Activated naive CD8-positive, alpha-beta T cell (primary cell): ENCODE measurements around the gene ARFGAP1.

Experiments used
- H3K27ac Mint-ChIP-seq: one replicate; pipeline ENCODE4 v1.8.0; 2021; ENCODE audit warnings: mixed read lengths
- H3K27me3 Mint-ChIP-seq: one replicate; pipeline ENCODE4 v1.8.0; 2021; ENCODE audit warnings: mixed read lengths
- H3K36me3 Mint-ChIP-seq: one replicate; pipeline ENCODE4 v1.8.0; 2021; ENCODE audit warnings: mixed read lengths
- H3K4me1 Mint-ChIP-seq: one replicate; pipeline ENCODE4 v1.8.0; 2021; ENCODE audit warnings: low read depth, mixed read lengths
- H3K4me3 Mint-ChIP-seq: one replicate; pipeline ENCODE4 v1.8.0; 2021; ENCODE audit warnings: mild to moderate bottlenecking, mixed read lengths
- H3K9me3 Mint-ChIP-seq: one replicate; pipeline ENCODE4 v1.8.0; 2021; ENCODE audit warnings: low read depth, mixed read lengths

Gene ARFGAP1

GRCh38 chr20:63315731-63316491 is 43.3 kb downstream of the ARFGAP1 start:
- Mint-ChIP-seq H3K27ac (no peak overlapping the region), H3K27me3 (no peaks in the 10 kb centered on the region), H3K4me1 (no peaks in the 10 kb centered on the region), H3K4me3 (no peak overlapping the region), H3K36me3 (no peaks in the 10 kb centered on the region), H3K9me3 (no peaks in the 10 kb centered on the region)

DNA sequence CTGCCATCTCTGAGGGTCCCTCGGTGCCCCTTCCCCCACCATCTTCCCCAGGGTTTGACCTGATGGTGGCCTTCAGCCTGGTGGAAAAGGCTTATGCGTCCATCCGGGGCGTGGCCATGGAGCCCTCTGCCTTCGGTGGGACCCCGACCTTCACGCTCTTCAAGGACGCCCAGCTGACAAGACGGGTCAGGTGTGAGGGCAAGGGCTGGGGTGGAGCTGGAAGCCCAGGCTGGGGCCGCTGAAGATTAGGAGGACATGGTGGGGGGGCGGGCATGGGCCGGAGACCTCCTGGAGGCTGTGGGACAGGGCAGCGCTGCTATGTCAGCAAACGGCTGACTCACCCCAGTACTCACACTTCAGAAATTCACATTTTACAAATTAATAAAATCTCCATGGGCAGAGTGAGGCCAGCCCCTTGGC is 43.9 kb downstream of the ARFGAP1 start:
- no peaks in the 10 kb centered on the region for H3K36me3 Mint-ChIP-seq

GRCh38 chr20:63317061-63317460 is 44.4 kb downstream of the ARFGAP1 start:
- Mint-ChIP-seq H3K27ac (no peak overlapping the region), H3K27me3 (no peaks in the 10 kb centered on the region), H3K9me3 (no peaks in the 10 kb centered on the region), H3K4me3 (no peak overlapping the region), H3K36me3 (no peaks in the 10 kb centered on the region), H3K4me1 (no peaks in the 10 kb centered on the region)

More for the DNA sequence above, 43.9 kb downstream of the ARFGAP1 start:
- H3K27ac Mint-ChIP-seq, result no peak overlapping the region
- H3K4me3 Mint-ChIP-seq, result no peak overlapping the region
- H3K4me1 Mint-ChIP-seq, result no peaks in the 10 kb centered on the region
- H3K9me3 Mint-ChIP-seq, result no peaks in the 10 kb centered on the region
- no peaks in the 10 kb centered on the region for H3K27me3 Mint-ChIP-seq

- H3K36me3 Mint-ChIP-seq, result no peaks in the 10 kb centered on the region
- H3K27ac Mint-ChIP-seq, result no peak overlapping the region
- no peaks in the 10 kb centered on the region for H3K27me3 Mint-ChIP-seq
- H3K4me1 Mint-ChIP-seq, result no peaks in the 10 kb centered on the region
- no peak overlapping the region for H3K4me3 Mint-ChIP-seq
- no peaks in the 10 kb centered on the region for H3K9me3 Mint-ChIP-seq
These were observed 45.1 kb downstream of the ARFGAP1 start for GRCh38 chr20:63317601-63318291.

- no peak overlapping the region for H3K27ac Mint-ChIP-seq
- H3K4me3 Mint-ChIP-seq, result no peak overlapping the region
- no peaks in the 10 kb centered on the region for H3K9me3 Mint-ChIP-seq
- H3K27me3 Mint-ChIP-seq, result peaks cover 2% of the 10 kb centered on the region
- H3K4me1 Mint-ChIP-seq, result no peaks in the 10 kb centered on the region
- H3K36me3 Mint-ChIP-seq, result no peaks in the 10 kb centered on the region
These were observed 46.0 kb downstream of the ARFGAP1 start for GRCh38 chr20:63318391-63319163.

DNA sequence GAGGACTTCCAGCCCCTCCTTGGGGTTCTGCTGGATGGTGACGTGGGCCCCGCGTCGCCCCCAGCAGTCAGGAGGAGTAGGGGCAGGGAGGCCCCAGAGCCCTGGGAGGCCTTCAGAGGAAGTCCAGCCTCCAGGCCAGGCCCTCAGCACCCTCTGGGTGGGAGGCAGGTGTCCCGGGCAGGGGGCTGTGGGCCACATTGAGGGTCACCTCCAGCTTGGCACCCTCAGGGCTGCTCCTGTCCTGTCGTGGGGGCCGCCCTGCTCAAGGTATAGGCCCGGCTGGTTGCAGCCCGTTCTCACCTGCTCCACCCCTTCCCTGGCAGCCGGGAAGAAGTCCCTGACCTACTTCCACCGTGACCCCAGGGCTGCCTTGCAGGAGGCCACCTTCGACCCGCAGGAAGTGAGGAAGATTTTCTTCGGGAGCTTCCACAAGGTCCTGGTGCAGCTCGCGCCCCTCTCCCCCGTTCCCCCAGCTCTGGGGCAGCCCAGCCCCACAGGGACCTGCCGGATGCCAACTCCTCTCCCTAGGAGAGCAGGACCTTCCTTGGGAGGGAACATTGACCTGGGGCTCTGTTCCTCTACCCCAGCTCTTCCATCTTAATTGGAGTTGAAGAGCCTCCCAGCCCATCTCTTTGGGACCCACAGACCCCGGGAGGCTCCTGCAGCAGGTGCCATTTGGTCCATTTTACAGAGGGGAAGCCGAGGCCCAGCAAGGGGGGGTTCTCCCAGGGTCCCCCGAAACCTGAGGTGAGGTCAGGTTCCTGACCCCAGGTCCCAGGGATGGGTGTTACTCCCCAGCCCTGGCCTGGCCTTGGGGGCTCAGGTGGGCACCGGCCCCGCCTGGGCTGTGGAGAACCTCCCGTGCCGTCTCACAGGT is 46.8 kb downstream of the ARFGAP1 start:
- Mint-ChIP-seq H3K27me3 (peaks cover 2% of the 10 kb centered on the region), H3K4me3 (no peak overlapping the region), H3K4me1 (no peaks in the 10 kb centered on the region), H3K27ac (no peak overlapping the region), H3K36me3 (no peaks in the 10 kb centered on the region), H3K9me3 (no peaks in the 10 kb centered on the region)

GRCh38 chr20:63320041-63320511 is 47.5 kb downstream of the ARFGAP1 start:
- Mint-ChIP-seq H3K27me3 (peaks cover 2% of the 10 kb centered on the region), H3K36me3 (no peaks in the 10 kb centered on the region), H3K4me1 (no peaks in the 10 kb centered on the region), H3K4me3 (no peak overlapping the region), H3K27ac (no peak overlapping the region), H3K9me3 (no peaks in the 10 kb centered on the region)

DNA sequence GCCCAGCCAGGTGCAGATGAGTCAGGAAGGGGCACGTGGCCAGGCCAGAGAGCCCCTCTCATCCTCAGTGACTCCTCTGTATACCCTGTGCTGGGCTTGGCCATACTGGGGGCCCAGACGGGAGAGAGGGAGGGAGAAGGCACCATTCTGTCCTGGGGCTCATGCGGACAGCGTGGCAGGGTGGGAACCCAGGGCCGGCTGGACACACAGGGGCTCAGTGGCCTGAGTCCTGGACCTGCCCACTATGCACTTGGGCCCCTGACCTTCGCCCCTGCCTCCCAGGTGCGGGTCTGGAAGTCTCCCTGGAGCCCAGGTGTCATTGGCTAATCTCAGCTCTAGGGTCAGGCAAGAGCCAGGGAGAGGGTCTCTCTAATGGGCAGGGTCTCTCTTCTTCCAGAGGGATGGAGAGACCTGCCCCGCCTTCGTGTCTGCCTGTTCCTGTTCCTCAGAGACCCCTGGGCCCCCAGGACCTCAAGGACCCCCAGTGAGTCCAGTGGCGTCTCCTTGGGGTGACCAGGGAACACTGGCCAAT is 48.1 kb downstream of the ARFGAP1 start:
- H3K27me3 Mint-ChIP-seq, result peaks cover 2% of the 10 kb centered on the region
- H3K9me3 Mint-ChIP-seq, result no peaks in the 10 kb centered on the region
- H3K4me1 Mint-ChIP-seq, result no peaks in the 10 kb centered on the region
- no peak overlapping the region for H3K4me3 Mint-ChIP-seq
- no peaks in the 10 kb centered on the region for H3K36me3 Mint-ChIP-seq
- H3K27ac Mint-ChIP-seq, result no peak overlapping the region

DNA sequence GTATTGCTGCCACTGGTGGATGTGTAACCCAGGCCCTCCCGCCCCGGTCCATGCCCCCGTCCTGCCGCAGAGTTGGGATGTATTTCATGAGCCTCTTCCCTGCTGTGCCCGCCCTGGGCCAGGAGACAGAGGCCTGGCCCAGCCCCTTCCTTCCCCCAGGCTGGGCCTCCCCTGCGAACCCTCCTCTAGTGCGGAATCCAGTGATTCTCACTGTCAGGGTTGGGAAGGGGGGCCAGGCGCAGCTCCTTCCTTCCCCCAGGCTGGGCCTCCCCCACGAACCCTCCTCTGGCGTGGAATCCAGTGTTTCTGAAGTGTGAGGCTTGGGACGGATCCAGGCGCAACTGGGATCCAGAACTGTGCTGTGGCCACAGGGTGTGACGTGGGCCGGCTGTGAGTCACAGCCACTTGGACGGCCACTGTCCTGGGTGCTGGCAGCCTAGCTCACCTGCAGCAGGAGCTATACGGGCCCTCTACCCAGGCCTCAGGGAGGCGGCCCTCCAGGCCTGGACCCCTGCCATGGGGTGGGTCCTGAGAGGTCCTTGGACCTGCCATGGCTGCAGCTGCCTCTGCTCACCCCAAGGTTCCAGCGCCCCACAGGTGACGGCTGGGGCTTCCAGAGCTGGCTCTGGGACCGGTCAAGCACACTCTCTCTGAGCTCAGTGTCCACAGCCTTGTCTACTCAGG is 48.7 kb downstream of the ARFGAP1 start:
- H3K4me1 Mint-ChIP-seq, result no peaks in the 10 kb centered on the region
- peaks cover 2% of the 10 kb centered on the region for H3K27me3 Mint-ChIP-seq
- H3K36me3 Mint-ChIP-seq, result no peaks in the 10 kb centered on the region
- no peak overlapping the region for H3K4me3 Mint-ChIP-seq
- H3K9me3 Mint-ChIP-seq, result no peaks in the 10 kb centered on the region
- no peak overlapping the region for H3K27ac Mint-ChIP-seq

GRCh38 chr20:63322146-63322932 is 49.7 kb downstream of the ARFGAP1 start:
- Mint-ChIP-seq H3K4me1 (no peaks in the 10 kb centered on the region), H3K4me3 (no peak overlapping the region), H3K27ac (no peak overlapping the region), H3K27me3 (peaks cover 2% of the 10 kb centered on the region), H3K9me3 (no peaks in the 10 kb centered on the region), H3K36me3 (no peaks in the 10 kb centered on the region)

DNA sequence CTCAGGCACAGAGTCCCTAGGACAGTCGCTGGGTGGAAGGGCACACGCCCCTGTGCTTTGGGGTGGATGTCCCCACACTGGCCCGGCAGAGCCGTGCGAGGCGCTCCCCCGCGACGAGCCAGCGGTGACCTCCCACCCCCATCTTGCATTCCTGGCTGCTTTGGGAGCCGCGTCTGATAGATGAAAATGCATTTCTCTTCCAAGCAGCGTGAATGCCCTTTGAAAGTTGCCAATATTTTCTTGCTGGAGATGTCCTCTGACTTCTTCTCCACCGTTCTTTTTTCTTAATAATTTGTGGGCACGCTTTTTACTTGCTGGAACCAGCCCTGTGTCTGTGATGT is 50.3 kb downstream of the ARFGAP1 start:
- Mint-ChIP-seq H3K36me3 (no peaks in the 10 kb centered on the region), H3K27ac (no peak overlapping the region), H3K27me3 (peaks cover 2% of the 10 kb centered on the region), H3K4me3 (no peak overlapping the region), H3K9me3 (no peaks in the 10 kb centered on the region), H3K4me1 (no peaks in the 10 kb centered on the region)

DNA sequence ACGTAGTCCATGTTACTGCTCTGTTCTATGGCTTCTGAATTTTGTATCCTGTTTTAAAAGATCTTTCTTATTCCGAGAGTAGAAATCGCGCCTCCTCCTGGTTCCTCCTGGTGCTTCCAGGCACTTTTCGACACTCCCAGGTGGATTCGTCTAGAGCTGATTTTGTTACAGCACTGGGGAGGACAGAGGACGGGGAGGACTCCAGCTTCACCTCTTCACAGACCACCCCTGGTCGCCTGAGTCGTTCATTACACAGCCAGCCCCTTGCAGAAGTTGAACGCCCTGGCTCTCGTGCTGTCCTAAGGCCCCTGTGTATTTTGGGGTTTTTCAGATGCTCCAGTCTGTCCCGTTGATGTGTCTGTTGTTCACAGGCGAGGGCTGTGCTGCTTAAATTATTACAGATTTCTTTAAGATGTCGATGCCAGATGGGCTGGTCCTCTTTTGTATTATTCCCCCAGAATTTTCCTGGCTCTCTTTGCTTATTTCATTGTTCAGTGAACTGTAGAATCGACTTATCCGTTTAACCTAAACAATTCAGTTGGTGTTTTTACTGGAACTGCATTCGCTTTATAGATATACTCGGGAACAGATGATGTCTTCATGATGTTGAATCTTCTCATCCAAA is 50.9 kb downstream of the ARFGAP1 start:
- H3K27me3 Mint-ChIP-seq, result peaks cover 2% of the 10 kb centered on the region
- no peaks in the 10 kb centered on the region for H3K36me3 Mint-ChIP-seq
- no peaks in the 10 kb centered on the region for H3K4me1 Mint-ChIP-seq
- H3K4me3 Mint-ChIP-seq, result no peak overlapping the region
- H3K27ac Mint-ChIP-seq, result no peak overlapping the region
- H3K9me3 Mint-ChIP-seq, result no peaks in the 10 kb centered on the region

- H3K4me3 Mint-ChIP-seq, result no peak overlapping the region
- H3K27ac Mint-ChIP-seq, result no peak overlapping the region
- H3K36me3 Mint-ChIP-seq, result no peaks in the 10 kb centered on the region
- H3K9me3 Mint-ChIP-seq, result no peaks in the 10 kb centered on the region
- H3K4me1 Mint-ChIP-seq, result no peaks in the 10 kb centered on the region
- peaks cover 2% of the 10 kb centered on the region for H3K27me3 Mint-ChIP-seq
These were observed 52.4 kb downstream of the ARFGAP1 start for GRCh38 chr20:63325021-63325471.
